SK-N-SH (cell line): ENCODE measurements around the gene TNRC6B.

Experiments
- CTCF ChIP-seq: fragments of 200-600 bp; sonication (generic); IDR thresholded peaks from 2 replicates; pipeline ENCODE4 v1.6.1; 2017; ENCODE audit warnings: antibody characterized with exemption, mild to moderate bottlenecking, moderate library complexity
- FOXJ3 ChIP-seq: sonication (generic); formaldehyde crosslinking; IDR thresholded peaks from 2 replicates; pipeline ENCODE4 v1.5.1; 2020; ENCODE audit warnings: mild to moderate bottlenecking, missing genetic modification reagents
- MAX ChIP-seq: IDR thresholded peaks from 2 replicates; pipeline ENCODE4 v1.4.0; 2012; ENCODE audit warnings: low read depth
- ZBTB33 ChIP-seq: IDR thresholded peaks from 2 replicates; pipeline ENCODE4 v1.4.0; 2012; ENCODE audit warnings: low read depth, borderline replicate concordance

GRCh38 chr22:40240686-40241085 lies 63.0 kb downstream of the TNRC6B start:
- no peak for TF ChIP-seq ZBTB33
- TF ChIP-seq MAX, result no peak
- TF ChIP-seq CTCF, result no peak
- TF ChIP-seq FOXJ3, result no peak
